UCSD-AML1 (cell line): Measurements from ENCODE around the gene GID4.

Source experiments
- DNase-seq: peaks from one replicate; lab custom pipeline; 2025; ENCODE audit not compliant: unreplicated experiment; lab: John Stamatoyannopoulos, UW

The GID4 gene

DNA sequence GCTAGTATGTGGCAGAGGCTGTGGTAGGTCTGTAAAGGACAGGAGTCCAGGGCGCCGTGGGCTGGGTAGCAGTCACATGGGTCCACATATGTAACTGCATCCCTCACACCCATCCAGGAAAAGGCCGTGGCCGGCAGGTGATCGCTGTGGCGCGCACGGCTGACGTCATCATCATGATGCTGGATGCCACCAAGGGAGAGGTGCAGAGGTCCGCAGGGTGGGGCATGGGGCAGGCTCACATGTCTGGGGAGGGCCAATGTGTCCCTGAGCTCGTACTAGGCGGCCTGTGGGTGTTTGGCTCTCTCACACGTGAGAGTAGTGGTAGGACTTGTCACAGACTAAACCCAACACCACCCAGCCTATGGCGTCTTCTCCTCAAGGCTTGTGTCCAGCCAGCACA, 60.3 kb downstream of the GID4 start:
- DNase-seq, result no peak

DNA sequence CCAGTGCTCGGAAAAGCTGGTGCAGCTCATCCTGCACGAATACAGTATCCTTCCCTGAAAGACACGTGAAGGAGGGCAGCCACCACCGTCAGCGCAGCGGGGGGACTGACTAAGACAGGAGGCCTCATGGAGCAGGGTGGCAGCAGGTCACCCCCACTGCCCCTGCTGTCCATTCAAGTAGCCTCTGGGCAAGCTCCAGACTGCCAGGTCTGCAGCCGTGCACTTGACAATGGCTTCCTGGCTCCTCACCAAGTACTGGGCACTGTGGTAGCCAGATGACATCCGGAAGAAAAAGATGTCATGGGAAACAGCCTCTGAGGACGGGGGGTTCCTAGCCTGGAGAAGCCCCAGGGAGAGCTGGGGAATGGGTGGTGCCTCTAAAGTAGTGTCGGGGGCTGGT, 61.4 kb downstream of the GID4 start:
- no peak for DNase-seq

DNA sequence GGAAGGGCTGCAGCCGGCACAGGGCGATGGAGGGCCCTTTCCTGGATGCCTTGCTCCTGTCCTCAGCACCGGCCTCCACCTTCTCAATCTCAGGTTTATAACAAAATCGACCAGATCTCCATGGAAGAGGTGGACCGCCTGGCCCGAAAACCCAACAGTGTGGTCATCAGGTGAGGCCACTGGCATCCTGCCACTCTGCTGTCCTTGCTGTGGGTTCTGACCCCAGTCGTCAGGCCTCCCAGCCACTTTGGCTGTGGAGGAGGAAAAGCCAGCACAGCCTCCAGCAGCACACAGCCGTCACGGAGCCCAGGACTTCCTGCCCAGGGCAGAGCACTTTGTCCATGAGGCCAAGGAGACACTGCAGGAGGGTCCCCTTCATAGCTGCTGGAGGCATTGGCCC, 62.6 kb downstream of the GID4 start:
- DNase-seq, result peak; percentile 28

DNA sequence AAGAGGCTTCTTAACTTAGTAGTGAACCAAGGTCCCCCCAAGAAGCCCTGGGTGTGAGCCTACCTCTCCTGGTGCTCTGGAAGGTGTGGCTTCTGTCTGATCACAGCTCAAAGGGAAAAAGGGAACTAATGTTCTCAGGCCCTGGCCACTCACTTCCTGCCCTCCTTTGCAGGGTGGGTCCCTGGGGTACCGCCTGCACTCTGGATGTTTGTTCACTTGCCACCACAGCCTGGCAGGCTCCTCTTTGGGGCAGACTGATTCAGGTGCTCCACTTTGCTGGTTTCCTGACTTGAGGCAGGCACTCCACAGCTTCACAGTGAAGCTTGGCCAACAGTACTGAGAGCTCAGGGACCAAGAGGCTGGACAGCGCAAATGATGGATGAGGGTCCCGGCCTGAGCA, 63.4 kb downstream of the GID4 start:
- peak; percentile 73 for DNase-seq

DNA sequence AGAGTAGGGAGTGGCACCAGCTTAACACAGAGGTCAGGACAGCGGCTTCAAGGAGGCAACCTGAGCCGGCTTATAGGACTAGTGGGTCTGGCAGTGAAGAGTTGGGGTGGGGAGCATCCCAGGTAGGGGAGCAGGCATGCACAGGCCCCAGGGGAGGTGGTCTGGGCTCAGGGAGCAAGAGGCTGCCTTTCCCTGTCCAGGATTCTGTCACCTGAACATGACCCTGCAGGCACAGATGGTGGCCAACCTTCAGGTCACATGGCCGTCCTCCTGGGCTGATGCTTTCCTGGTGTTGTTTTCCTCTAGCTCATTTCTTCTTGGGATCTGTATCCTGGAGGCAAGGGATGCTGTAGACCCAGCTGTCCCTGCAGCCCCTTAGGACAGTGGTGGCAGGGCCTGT, 65.8 kb downstream of the GID4 start:
- DNase-seq, result no peak

DNA sequence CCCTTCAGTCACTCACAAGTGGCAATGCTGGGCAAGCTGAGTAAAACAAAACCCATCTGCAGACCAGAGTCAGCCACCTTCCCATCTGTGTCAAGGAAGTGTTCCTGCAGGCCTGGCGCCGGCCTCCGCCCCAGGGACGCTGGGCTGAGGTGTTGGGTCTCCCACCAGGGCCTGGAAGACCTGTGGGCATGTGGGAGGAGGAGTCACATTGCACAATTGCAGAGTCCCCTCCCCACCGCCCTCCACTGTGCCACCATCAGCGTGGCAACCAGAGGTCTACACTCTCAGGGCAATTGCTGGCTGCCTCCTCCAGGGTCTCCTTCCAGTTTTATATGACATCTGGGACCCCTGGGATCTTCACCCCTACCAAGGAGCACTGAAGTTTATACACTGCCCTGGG, 66.4 kb downstream of the GID4 start:
- DNase-seq, result no peak

DNA sequence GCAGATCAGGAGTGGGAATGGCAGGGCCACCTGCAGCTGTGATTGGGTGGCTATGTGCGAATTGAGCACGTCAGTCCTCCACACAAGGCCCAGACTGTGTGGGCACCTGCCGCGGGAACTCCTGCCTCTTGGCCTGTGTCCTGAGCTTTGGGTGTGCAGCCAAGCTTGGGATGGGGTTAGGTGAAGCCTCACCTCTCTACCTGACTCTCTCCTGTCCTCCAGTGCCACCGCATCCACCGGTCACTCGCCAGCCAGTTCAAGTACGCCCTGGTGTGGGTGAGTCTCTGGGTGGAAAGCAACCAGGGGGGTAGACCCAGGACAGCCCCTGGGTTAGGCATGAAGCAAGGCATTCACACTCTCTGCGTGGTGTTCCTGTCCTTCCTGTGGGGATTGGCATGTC, 67.0 kb downstream of the GID4 start:
- DNase-seq, result no peak

DNA sequence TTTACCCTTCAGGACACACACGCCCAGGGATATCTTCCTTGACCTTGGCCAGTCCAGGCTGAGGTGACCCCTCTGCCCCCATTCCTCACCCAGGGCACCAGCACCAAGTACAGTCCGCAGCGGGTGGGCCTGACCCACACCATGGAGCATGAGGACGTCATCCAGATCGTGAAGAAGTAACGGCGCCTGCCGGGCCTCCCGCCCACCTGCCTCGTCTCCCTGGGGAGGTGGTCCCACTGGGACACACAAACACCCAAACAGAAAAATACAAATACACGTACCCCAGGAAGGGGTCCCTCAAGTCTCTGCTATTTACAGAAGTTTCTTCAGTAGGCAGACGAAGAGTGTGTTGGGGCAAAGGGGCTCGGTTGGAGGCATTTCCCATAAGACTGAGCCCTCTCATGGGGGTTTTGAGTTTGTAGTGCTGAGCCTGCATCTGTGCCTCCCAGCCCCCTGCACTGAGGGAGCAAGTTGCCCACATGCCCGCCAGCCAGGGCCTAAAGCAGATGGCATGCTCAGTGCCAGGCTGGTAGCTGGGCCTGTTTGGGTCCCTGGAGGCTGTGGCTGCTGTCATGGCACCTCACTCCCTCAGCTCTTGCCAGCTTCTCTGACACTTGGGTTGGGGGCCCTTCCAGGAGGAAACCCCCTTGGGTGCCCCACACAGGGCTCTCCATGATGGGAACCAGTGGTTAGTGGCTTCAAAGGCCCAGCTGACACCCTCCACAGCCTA, 68.0 kb downstream of the GID4 start:
- no peak for DNase-seq

DNA sequence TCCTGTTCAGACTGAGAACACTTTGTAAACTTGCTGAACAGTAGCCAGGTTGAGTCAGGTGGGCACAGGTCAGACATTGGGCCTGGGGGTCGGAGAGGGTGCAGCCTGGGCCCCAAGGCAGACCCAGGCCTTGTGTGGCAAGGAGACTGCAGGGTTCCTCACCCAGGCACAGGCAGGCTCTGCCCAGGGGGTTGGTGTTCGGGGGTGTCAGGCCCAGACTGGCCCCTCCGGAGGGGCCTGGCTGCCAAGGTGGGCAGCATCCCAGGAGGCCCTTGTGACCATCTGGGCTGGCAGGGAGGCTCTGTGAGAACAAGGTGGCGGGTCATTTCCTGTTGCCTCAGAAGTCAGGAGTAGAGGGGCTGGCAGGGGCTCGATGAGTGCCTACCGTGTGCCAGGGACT, 68.8 kb downstream of the GID4 start:
- no peak for DNase-seq

DNA sequence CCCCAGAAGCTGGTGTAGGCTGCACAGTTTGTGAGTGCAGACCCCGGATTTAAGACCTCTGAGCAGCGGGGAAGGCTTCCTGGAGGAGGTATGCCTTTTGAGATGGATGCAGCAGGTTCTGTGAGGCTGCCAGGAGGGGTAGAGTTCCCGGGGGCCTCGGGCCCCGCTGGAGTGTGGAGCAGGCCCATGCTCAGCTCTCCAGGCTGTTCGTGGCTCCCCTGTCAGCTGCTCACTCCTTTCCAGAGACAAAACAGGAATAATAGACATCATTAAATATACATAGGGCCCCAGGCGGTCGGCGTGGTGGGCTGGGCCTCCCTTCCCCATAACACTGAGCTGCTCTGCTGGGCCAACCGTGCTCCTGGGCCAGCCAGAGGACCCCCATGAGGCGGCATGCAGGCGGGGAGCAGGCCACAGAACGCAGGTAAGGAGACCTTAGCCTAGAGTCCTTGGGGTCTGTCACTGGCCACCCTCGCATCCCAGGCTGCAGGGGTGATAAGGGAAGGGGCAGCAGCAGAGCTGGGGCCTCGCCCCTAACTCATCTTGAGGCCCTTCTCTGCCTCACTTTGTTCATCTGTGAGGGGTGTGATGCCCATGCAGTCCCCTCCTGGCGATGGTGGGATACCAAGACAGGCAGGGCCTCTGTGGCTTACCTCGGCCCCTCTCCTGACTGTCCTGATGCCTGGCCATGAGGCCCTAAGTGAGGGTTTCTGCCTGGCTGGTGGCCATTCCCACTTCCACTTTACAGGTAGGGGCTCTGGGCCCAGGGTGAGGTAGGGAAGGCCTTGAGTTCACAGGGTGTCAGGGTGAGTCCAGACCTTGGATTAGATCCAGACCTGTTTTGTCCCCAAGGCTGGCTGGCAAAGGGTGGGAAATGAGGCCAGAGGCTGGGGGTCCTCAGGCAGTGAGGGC, 69.4 kb downstream of the GID4 start, which contains the start of gene MYO15A:
Gene MYO15A (plus strand): TSS at position 356 of the 912 bp plus-strand sequence. CDS start 10,045 bp downstream, outside the sequence.
- no peak for DNase-seq

DNA sequence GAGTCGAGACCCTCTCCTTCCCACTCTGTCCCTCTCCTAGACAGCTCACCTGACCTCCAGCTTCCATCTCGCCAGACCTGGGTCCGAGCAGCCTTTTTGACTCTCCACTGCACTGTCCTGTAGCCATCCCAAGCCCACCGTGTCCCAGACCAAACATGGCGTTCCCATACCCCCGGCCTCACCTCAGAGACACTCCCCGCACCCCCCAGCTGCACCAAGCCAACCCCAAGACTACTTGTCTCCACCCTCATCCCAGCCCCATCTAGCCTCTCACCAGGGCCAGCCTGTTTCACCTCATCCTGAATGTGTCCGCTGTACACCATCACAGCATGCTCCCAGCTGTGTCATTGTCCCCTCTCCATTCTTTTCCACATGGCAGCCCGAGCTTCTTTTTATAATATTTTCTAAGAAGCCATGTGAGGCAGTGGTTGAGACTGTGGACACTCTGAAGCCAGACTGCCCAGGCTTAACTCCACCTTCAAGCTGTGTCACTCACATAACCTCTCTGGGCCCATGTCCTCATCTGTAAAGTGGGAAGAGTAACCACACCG, 70.8 kb downstream of the GID4 start:
- no peak for DNase-seq

DNA sequence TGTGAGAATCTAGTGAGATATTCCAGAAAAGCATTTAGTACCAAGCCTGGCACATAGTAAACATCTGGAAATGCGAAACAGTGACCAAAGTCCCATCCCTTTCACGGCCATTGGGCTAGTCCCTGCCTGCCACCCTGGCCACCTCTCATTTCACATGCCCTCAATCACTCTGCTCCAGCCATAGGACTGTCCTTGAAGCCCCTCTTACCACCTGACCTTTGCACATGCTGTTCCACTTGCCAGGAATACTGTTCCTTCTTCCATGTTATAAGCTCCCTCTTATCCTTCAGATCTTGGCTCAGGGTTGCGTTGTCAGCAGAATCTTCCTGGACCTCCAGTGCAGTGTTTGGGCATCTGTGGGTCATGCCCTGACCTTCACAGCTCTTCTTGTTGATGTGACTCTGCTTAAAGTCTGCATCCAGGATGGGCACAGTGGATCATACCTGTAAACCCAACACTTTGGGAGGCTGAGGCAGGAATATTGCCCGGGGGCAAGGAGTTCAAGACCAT, 71.5 kb downstream of the GID4 start:
- DNase-seq, result no peak

DNA sequence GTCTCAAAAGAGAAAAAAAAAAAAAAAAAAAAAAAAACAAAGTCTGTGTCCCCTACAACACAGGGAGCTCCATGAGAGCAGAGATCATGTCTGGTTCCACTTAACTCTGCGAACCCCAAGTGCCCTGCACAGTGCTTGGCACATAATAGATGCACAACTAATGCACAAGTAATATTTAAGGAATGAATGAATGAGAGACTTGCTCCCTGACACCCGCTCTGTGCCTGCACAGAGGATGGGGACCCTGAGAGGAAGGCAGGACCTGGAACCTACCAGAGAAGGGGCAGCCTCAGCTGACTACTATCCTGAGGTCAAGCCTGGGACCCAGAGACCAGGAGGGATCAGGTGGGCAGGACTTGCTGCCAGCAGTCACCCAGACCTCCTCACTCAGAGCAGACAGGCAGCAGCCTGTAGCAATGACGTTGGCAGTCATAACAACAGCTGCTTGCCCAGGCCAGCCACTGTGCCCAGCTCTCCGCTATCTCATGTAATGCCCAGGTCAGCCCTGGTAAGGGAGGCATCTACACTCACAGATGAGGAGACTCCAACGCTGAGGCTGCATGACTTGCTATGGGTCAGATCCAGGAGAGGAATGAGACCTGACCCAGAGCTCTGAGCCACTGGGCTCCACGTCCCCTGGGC, 72.2 kb downstream of the GID4 start:
- DNase-seq, result no peak

DNA sequence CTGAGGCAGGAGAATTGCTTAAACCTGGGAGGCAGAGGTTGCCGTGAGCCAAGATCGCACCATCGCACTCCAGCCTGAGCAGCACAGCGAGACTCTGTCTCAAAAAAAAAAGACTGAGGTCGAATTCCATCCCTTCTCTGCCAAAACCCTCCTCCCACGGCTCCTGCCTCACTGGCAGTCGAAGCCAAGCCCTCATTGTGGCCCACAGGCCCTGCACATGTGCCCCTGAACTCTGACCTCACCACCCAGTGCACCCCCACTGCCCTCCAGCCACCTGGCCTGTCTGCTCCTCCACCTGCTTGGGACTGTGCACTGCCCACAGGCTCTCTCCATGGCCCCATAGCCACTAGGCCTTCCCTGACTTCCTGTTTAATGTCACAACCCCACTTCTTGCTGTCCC, 76.3 kb downstream of the GID4 start:
- DNase-seq, result no peak

DNA sequence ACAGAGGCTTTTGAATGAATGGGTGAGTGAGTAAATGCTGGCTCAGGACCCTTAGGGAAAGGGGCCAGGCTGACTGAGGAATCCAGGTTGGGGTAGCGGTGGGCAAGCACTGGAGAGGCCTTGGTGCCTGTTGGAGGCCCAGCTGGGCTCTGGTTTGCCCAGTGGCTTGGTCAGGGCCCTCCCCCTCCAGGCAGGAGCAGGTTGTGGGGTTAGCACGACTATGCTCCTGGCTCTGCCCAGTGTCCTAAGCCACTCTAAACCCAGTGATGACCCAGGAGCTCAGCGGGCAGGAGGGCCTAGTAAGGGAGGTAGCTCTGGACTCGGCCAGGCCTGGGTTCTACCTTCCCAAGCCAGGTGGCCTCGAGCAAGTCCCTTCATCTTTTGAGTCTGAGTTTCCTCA, 76.9 kb downstream of the GID4 start:
- no peak for DNase-seq

DNA sequence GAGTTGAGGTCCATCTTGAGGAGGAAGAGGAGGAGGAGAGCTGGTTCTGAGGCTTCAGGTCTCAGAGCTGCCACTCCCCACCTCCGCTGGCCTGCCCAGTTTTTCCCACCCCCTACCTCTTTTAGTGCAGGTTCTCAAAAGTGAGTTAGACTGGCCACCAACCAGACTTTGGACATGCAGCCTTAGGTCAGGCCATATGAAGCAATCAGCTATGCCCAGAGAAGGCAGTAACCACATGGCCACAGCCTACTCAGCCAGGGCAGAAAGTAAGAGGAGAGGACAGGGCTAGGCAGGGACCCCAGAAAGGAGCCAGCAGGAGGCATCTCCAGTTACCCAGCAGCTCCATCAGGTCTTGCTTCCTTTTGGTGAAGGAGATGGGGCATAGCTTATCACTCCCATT, 78.3 kb downstream of the GID4 start:
- DNase-seq, result no peak
